NCI-H510A (cell line): ENCODE measurements around the gene SLC35F3.
"Not testable (repeated sequence)": the region's sequence is repeated elsewhere in the genome, so short reads cannot be mapped to it uniquely, and the experiment has no call there.

Experiments used
- DNase-seq: peaks from one replicate; lab custom pipeline; 2025; lab: John Stamatoyannopoulos, UW

Gene SLC35F3

DNA sequence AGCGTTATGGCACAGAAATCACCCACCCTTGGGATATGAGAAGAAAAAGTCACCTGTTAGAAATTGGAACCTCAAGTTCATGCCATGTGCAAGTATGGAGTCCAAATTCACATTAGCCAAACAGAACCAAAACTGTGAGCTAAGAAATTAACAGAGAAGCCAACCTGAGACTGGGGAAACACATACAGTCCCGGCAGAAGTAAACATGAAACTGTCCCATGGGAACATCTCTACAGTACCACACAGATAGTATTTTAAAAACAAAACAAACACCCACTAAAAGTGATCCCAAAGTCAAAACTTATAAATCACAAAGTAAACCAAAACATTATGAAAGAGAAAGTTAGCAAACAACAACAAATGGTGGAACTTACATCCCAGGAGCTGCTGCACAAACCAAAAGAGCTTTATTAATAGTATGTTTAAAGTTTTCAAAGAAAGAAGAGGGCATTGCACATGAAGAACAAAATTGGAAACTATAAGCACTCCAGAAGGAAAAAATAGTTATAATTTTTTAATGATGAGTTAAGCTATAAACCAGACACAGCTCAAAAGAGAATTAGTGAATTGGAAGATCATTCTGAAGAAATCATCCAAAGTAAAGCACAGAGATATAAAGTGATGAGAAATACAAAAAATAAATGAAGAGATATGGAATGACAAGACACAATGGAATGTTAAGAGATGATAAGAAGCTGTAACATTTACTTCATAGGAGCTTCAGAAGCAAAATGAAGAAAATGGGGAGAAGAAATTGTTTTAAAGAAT, 385.2 kb downstream of the SLC35F3 start:
- DNase-seq = no peak

- DNase-seq = no peak
Observed at GRCh38 chr1:234292011-234292410, 387.5 kb downstream of the SLC35F3 start.

DNA sequence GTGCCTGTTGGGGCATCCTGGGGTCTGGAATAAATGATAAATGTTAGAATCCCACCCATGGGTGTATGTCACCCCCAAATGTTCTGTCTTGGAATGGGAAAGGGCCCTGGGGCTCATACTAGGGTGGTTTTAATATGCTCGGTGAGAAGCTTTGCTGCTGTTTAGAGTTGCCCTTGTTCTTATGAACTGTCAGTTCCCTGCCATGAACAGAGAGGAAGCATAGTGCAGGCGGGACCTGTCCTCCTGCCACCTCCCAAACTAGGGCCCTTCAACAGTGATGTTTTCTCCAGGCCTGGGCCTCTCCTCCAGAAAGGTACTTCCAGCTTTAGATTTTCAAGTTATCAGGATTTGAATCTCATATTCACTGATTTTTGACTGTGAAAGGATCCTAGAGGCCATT, 388.1 kb downstream of the SLC35F3 start:
- DNase-seq = no peak

- DNase-seq = no peak
Observed at GRCh38 chr1:234294109-234294817, 389.8 kb downstream of the SLC35F3 start.

- DNase-seq = no peak
Observed at GRCh38 chr1:234295068-234295467, 390.6 kb downstream of the SLC35F3 start.

DNA sequence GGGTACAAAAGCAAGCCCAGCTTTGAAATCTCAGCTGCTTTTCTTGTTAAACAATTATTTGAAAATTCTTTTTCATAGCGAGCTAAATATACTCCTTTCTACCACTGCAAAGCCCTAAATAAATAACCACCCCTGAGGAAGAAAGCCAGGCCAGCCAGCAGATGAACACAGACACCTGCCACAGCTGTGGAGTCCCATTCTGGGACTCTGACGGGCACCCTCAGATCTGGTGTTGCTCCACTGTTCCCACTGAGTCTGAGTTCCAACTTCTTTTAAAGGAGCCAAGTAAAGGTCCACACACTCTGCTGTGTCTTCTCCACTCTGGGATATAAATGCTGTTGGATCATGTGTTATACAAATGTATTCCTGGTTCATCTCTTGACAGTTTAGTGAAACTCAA, 391.1 kb downstream of the SLC35F3 start:
- no peak for DNase-seq

GRCh38 chr1:234296496-234296895, 392.0 kb downstream of the SLC35F3 start:
- DNase-seq = no peak

GRCh38 chr1:234297668-234298067, 393.2 kb downstream of the SLC35F3 start:
- no peak for DNase-seq

- DNase-seq = no peak
Observed at GRCh38 chr1:234300096-234300495, 395.6 kb downstream of the SLC35F3 start.

GRCh38 chr1:234301663-234302062, 397.2 kb downstream of the SLC35F3 start:
- not testable (repeated sequence) for DNase-seq

- DNase-seq = no peak
Observed at GRCh38 chr1:234302354-234302962, 398.0 kb downstream of the SLC35F3 start.

DNA sequence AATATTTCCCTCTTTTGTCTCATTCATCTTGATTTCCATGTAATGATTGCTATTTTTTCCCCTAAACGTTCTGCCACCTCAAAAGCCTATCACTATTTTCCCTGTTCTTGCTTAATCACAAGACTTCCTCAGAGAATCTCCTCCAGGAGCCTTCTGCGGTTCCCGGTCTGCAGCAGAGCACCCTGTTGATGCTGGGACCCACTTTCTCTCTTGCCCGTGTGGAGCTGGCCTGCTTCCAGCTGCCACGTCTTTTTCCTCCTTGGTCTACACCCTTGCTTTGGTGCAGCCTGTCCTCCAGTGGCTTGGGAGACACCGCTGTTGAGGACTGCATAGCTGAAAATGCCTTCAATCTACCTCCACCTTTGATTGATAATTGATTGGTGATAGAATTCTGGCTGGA, 398.8 kb downstream of the SLC35F3 start:
- no peak for DNase-seq

DNA sequence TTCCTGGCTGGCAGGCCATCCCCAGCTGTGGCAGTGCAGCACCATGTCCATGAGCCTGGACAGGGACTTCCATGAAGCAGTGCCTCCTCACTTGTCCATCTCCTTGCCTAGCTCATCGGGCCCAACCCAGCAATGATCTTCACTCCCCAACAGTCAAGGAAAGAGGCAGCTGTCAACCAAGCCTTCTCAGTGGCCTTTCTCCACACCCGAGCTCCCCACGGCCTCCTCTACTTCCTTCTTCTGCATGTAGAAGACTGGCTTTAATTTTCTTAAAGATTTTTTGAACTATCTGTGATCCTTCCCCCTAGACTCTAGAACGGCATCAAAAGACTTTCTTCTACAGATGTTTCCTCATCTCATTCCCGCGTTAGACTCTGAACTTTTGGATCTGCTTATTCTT, 403.2 kb downstream of the SLC35F3 start:
- DNase-seq = no peak

- no peak for DNase-seq
Observed at GRCh38 chr1:234309243-234309597, 404.7 kb downstream of the SLC35F3 start.

GRCh38 chr1:234309598-234310459, 405.4 kb downstream of the SLC35F3 start:
- DNase-seq = peak; percentile 87

GRCh38 chr1:234310460-234310817, 406.0 kb downstream of the SLC35F3 start:
- DNase-seq = no peak

- no peak for DNase-seq
Observed at GRCh38 chr1:234311414-234311813, 406.9 kb downstream of the SLC35F3 start.

GRCh38 chr1:234313171-234313570, 408.7 kb downstream of the SLC35F3 start:
- DNase-seq = no peak

GRCh38 chr1:234315091-234315541, 410.6 kb downstream of the SLC35F3 start:
- no peak for DNase-seq

DNA sequence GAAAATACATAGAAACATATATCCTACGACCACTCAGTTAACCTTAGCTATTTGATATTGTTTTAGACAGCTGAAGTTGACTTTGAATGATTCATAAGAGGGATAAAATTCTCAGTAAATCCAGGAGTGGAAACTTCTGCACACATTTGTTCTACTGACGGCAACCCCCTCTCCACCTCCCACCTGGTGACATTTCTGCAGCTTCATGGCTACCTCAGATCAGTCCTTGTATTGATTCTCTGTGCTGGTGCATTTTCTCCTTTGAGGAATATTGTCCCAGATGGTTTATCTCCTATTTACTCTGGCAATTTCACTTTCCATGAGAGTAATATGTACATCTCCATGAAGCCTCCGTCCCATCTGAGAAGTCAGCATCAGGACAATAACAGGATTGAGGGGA, 411.1 kb downstream of the SLC35F3 start:
- DNase-seq = no peak

GRCh38 chr1:234316486-234316885, 412.0 kb downstream of the SLC35F3 start:
- DNase-seq = no peak

GRCh38 chr1:234316937-234317336, 412.5 kb downstream of the SLC35F3 start:
- peak; percentile 44 for DNase-seq
